H1 (cell line): Measurements from ENCODE around the gene HTRA2. TPM values are rescaled to one million over a fixed set of nuclear protein-coding genes. Genes with fewer than 3 reads are reported as not detected.

Experiments
- CBX5 ChIP-seq: fragments of 300-800, 300-1000 bp; sonication (generic); IDR thresholded peaks from 2 replicates; pipeline ENCODE4 v1.7.1; 2016; ENCODE audit warnings: antibody characterized with exemption, low read length, low read depth
- CEBPB ChIP-seq: IDR thresholded peaks from 2 replicates; pipeline ENCODE4 v1.6.1; 2012; ENCODE audit warnings: low read depth, low read length
- EZH2 ChIP-seq: fragments of 200-600 bp; sonication (generic); IDR thresholded peaks from 2 replicates; pipeline ENCODE4 v1.7.1; 2012; ENCODE audit warnings: low read depth, mild to moderate bottlenecking, moderate library complexity, low read length, inconsistent platforms; ENCODE audit not compliant: severe bottlenecking
- FOSL1 ChIP-seq: IDR thresholded peaks from 2 replicates; pipeline ENCODE4 v1.6.1; 2011; ENCODE audit warnings: mild to moderate bottlenecking, low read depth, low read length, moderate library complexity; ENCODE audit not compliant: insufficient read depth
- MAX ChIP-seq: IDR thresholded peaks from 2 replicates; pipeline ENCODE4 v1.6.1; 2012; ENCODE audit warnings: inconsistent platforms
- POLR2A ChIP-seq, 2 experiments: IDR thresholded peaks; 1 replicate in 1 of 2; 2 replicates in 1 of 2; pipeline ENCODE4 v1.6.1; 2011; ENCODE audit warnings: low read depth in 2 of 2, low read length in 2 of 2, mild to moderate bottlenecking in 2 of 2; ENCODE audit errors: control extremely low read depth in 1 of 2
- RFX5 ChIP-seq: IDR thresholded peaks from 2 replicates; pipeline ENCODE4 v1.6.1; 2011; ENCODE audit warnings: low read depth, low read length, improper control_type of control experiment, borderline replicate concordance
- TCF12 ChIP-seq: IDR thresholded peaks from 2 replicates; pipeline ENCODE4 v1.6.1; 2011; ENCODE audit warnings: low read depth, mild to moderate bottlenecking, low read length
- TEAD4 ChIP-seq: IDR thresholded peaks from 2 replicates; pipeline ENCODE4 v1.6.1; 2012; ENCODE audit warnings: low read depth, low read length, inconsistent platforms, mixed read lengths
- polyA plus RNA-seq, 7 experiments: library from polyadenylated mRNA; depleted of rRNA in 3 of 7; stranded (reverse) in 5 of 7; unstranded in 2 of 7; fragments of >200 nt in 5 of 7; fragments of 200-250 nt in 2 of 7; gene quantifications; 1 replicate in 5 of 7; 2 replicates in 1 of 7; 4 replicates in 1 of 7; pipeline versions ENCODE4 v1.2.1 to v1.2.3, GENCODE V29; 2011 to 2013; ENCODE audit warnings: missing spikeins in 2 of 7, mixed read lengths in 2 of 7
- total RNA-seq: library from RNA; stranded (reverse); fragmentation: NEBNext Ultra II Directional; extraction: Animal tissue kit (Norgen Biotek cat#: 25700); gene quantifications from 2 replicates; pipeline ENCODE4 v1.2.1, GENCODE V29; 2021

HTRA2 gene
- total and polyA plus RNA-seq, 2 of the 8 experiments (the other 6 are each of a cell fraction or from before 2014, with no cell fraction given) = 21.6 to 37.6 TPM

- TF ChIP-seq RFX5 (no peak), POLR2A (IDR thresholded peaks at IDR 0.05; ENCODE audit: control extremely low read depth in 1 of 2, low read depth in 2 of 2, low read length in 2 of 2) (no peak), CEBPB (no peak), EZH2 (no peak), CBX5 (no peak), FOSL1 (no peak), TCF12 (no peak), TEAD4 (no peak), MAX (no peak)
These were observed 40.0 kb downstream of the HTRA2 start (continued) for GRCh38 chr2:74569686-74570085.
